ENCODE measurements around the gene PLXDC2. TPM values are rescaled to one million over a fixed set of nuclear protein-coding genes. Genes with fewer than 3 reads are reported as not detected.

PLXDC2 gene
- total RNA-seq, 1 experiment from 2014 or later = 0.20 TPM

- Histone ChIP-seq H3K4me2 (ENCODE audit: low read length) (no peak overlapping the region), H3K27ac (ENCODE audit: low read depth, low read length) (no peak overlapping the region), H3K4me1 (ENCODE audit: control insufficient read depth in 1 of 2, insufficient read depth in 2 of 2, low read length in 2 of 2) (no peaks in the 10 kb centered on the region), H3K79me2 (ENCODE audit: insufficient read depth, low read length) (no peaks in the 10 kb centered on the region), H4K20me1 (ENCODE audit: insufficient read depth) (no peaks in the 10 kb centered on the region), H3K9me2 (ENCODE audit: insufficient read depth) (no peaks in the 10 kb centered on the region), H3K4me3 (replicated peaks in 1 of 2; ENCODE audit: low read depth in 1 of 2, low read length in 2 of 2) (no peak overlapping the region), H3K9ac (ENCODE audit: low read length) (no peak overlapping the region), H2AFZ (ENCODE audit: low read depth, low read length, poor library complexity, severe bottlenecking) (no peak overlapping the region), H3K27me3 (ENCODE audit: insufficient read depth, low read length) (no peaks in the 10 kb centered on the region), H3K36me3 (ENCODE audit: control insufficient read depth in 1 of 2, insufficient read depth in 2 of 2, low read length in 2 of 2) (no peaks in the 10 kb centered on the region), H3K9me3 (ENCODE audit: control insufficient read depth in 1 of 2, insufficient read depth in 1 of 2, low read depth in 1 of 2, low read length in 2 of 2) (0 out of 4 replicates have a peak, but pooled peaks cover 3 to 5% of the 10 kb centered on the region in 2 experiments)
- intact Hi-C loops (cut with micrococcal nuclease) = no loop called here
- DNase-seq (ENCODE audit: low read depth, low spot score) = no peak
- BruUV-seq (replicated peaks) = no TSS peak
- RAD21 ChIA-PET (ENCODE audit: low non-redundant PET in 1 of 2, low total read pairs in 2 of 2, uncharacterized antibody in 2 of 2, unreplicated experiment in 2 of 2) = no interaction called here
- POLR2A ChIA-PET = no interaction called here
- TF ChIP-seq YY1 (IDR thresholded peaks at IDR 0.05; ENCODE audit: extremely low read depth, insufficient replicate concordance, low read depth, low read length) (no peak), EZH2 (IDR thresholded peaks at IDR 0.05) (no peak), FOSL1 (IDR thresholded peaks at IDR 0.05; ENCODE audit: low read depth) (no peak), TCF7L2 (IDR thresholded peaks at IDR 0.05; ENCODE audit: borderline replicate concordance, extremely low read depth, insufficient read depth, insufficient read length) (no peak)
- ATAC-seq = no peak
- CTCF ChIA-PET = no interaction called here
These were observed 326.1 kb downstream of the PLXDC2 start for GRCh38 chr10:20142311-20142710.

DNA sequence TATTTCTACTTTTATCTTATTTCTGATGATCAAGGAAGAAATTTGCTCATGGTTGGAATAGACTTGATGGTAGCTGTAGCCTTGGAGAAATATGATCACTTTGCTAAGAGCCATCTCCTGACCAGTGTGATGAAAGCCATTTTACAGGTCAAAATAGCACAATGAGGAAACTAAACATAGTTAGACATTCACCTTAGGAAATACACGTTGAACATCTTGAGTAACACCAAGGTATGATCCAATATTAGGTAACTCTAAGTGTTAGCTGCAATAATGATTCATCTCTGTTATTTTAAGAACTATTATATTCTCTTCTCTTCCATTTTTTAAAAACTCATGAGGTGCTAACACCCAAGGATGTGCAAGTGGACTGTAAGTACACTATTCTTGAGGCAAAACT, 328.0 kb downstream of the PLXDC2 start:
- RAD21 ChIA-PET (ENCODE audit: low non-redundant PET in 1 of 2, low total read pairs in 2 of 2, uncharacterized antibody in 2 of 2, unreplicated experiment in 2 of 2) = no interaction called here
- Histone ChIP-seq H4K20me1 (ENCODE audit: insufficient read depth) (no peaks in the 10 kb centered on the region), H3K9me3 (ENCODE audit: control insufficient read depth in 1 of 2, insufficient read depth in 1 of 2, low read depth in 1 of 2, low read length in 2 of 2) (peaks cover 0 to 7% of the 10 kb centered on the region in 2 experiments; a peak in 1 of 4 replicates), H3K4me1 (ENCODE audit: control insufficient read depth in 1 of 2, insufficient read depth in 2 of 2, low read length in 2 of 2) (no peaks in the 10 kb centered on the region), H3K9ac (ENCODE audit: low read length) (no peak overlapping the region), H3K27me3 (ENCODE audit: insufficient read depth, low read length) (no peaks in the 10 kb centered on the region), H3K79me2 (ENCODE audit: insufficient read depth, low read length) (no peaks in the 10 kb centered on the region), H2AFZ (ENCODE audit: low read depth, low read length, poor library complexity, severe bottlenecking) (no peak overlapping the region), H3K36me3 (ENCODE audit: control insufficient read depth in 1 of 2, insufficient read depth in 2 of 2, low read length in 2 of 2) (no peaks in the 10 kb centered on the region), H3K9me2 (ENCODE audit: insufficient read depth) (no peaks in the 10 kb centered on the region), H3K4me3 (replicated peaks in 1 of 2; ENCODE audit: low read depth in 1 of 2, low read length in 2 of 2) (no peak overlapping the region), H3K4me2 (ENCODE audit: low read length) (no peak overlapping the region), H3K27ac (ENCODE audit: low read depth, low read length) (no peak overlapping the region)
- intact Hi-C loops (cut with micrococcal nuclease) = no loop called here
- TF ChIP-seq SIN3A (IDR thresholded peaks at IDR 0.05; ENCODE audit: low read depth) = no peak
- no peak for TF ChIP-seq POLR2A (IDR thresholded peaks at IDR 0.05; ENCODE audit: borderline replicate concordance, extremely low read depth, insufficient read depth, insufficient read length)
- TF ChIP-seq EZH2 (IDR thresholded peaks at IDR 0.05) = no peak
- TF ChIP-seq CEBPB (IDR thresholded peaks at IDR 0.05; ENCODE audit: low read depth) = no peak
- TF ChIP-seq POLR2AphosphoS5 (IDR thresholded peaks at IDR 0.05; ENCODE audit: low read depth, low read length) = no peak
- no peak for TF ChIP-seq ZBTB33 (IDR thresholded peaks at IDR 0.05; ENCODE audit: extremely low read depth, insufficient replicate concordance, low read length)
- TF ChIP-seq, protein P1, sequence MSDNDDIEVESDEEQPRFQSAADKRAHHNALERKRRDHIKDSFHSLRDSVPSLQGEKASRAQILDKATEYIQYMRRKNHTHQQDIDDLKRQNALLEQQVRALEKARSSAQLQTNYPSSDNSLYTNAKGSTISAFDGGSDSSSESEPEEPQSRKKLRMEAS (IDR thresholded peaks at IDR 0.05) = no peak
- no peak for TF ChIP-seq ZFX (IDR thresholded peaks at IDR 0.05)
- TF ChIP-seq FOSL1 (IDR thresholded peaks at IDR 0.05; ENCODE audit: low read depth) = no peak
- no peak for TF ChIP-seq EZH2phosphoT487 (IDR thresholded peaks at IDR 0.05; ENCODE audit: borderline replicate concordance)
- no peak for TF ChIP-seq TCF7L2 (IDR thresholded peaks at IDR 0.05; ENCODE audit: borderline replicate concordance, extremely low read depth, insufficient read depth, insufficient read length)
- TF ChIP-seq CTCF (IDR thresholded peaks at IDR 0.05 in 2 of 3, conservative IDR thresholded peaks at IDR 0.05 in 1 of 3; ENCODE audit: borderline replicate concordance in 1 of 3, insufficient read depth in 1 of 3, low read depth in 2 of 3, low read length in 2 of 3) = no peak
- no peak for TF ChIP-seq ELF1 (IDR thresholded peaks at IDR 0.05; ENCODE audit: borderline replicate concordance, low read depth)
- TF ChIP-seq SRF (IDR thresholded peaks at IDR 0.05; ENCODE audit: low read depth) = no peak
- BruUV-seq (replicated peaks) = no TSS peak
- no peak for DNase-seq (ENCODE audit: low read depth, low spot score)
- POLR2A ChIA-PET = no interaction called here
- no peak for ATAC-seq
- CTCF ChIA-PET = no interaction called here

Measured in HCT116 (cell line).